IPS-NIHi7 (cell line): ENCODE results near the gene ALOX15B.

Experiments used
- DNase-seq: peaks from one replicate; pipeline ENCODE4 v3.0.0; 2012; ENCODE audit warnings: mixed read lengths; ENCODE audit errors: extremely low spot score

The ALOX15B gene

DNA sequence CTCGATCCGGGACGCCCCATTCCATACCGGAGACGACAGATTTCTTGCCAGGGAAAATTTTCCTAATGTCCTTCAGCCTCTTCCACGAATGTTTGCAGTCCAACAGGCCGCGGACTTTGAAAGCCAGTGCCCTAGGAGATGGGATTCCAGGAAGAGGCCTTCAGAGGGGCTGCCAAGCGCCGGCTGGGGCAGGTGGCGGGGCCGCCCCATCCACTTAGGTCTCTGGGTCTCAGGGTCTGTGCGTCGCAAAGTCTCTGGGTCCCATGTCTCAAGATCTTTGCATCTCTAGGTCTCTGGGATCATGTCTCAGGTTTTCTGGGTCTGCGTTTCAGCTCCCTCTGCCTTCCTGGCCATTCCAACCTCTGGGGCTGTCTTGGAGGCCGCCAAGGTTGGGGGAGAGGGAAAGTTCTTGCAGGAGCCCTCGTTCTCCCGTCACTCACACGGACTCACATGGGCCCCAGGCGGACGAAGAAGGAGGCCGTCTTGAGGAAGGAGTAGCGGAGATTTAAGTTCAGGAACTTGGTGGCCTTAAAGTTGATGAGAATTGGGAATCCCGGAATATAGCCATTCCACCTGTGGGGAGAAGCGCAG, 41.4 kb downstream of the ALOX15B start:
- DNase-seq: no peak

DNA sequence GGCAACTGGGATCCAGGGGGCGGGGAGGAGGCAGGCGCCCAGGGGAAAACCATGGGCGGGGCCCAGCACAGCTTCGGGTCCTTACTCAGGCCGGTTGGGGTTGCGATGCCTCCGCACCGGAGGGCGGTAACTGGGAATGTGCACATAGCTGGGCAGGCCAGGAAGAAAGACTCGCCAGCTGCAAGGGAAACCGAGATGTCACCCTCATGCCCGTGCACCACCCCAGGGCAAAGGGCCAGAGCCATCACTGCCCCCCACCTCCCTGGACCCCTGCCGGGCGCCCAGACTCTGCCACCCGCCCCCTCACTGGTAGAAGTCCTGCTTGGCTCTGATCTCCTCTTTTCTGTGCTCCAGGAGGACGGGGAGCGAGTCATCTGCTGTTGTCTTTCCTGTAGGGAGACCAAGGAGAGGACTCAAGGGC, 42.0 kb downstream of the ALOX15B start:
- no peak for DNase-seq

GRCh38 chr17:8081876-8082275, 43.0 kb downstream of the ALOX15B start:
- DNase-seq: no peak

GRCh38 chr17:8082292-8082691, 43.4 kb downstream of the ALOX15B start:
- DNase-seq: no peak

- no peak for DNase-seq
Observed at GRCh38 chr17:8084250-8084649, 45.4 kb downstream of the ALOX15B start.

- DNase-seq: no peak
Observed at GRCh38 chr17:8087075-8087951, 48.5 kb downstream of the ALOX15B start, which contains the start of gene ALOX12B. Gene ALOX12B (minus strand): TSS chr17:8087716. CDS start chr17:8087442, 274 bp downstream.

DNA sequence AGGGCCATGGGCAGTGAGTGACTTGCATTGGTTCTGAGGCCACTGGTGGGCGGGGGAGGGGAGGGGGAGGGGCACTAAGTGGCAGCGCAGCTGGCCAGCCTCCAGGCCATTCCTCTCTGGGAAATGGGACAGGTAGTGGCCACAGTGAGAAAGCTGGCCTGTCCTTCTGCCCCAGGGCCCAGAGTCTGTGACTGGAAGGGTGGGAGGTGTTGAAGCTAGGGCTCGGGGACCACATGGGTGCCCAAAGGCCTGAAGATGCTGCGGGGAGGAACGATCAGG, 49.0 kb downstream of the ALOX15B start:
- no peak for DNase-seq

- no peak for DNase-seq
Observed at GRCh38 chr17:8089728-8090127, 50.9 kb downstream of the ALOX15B start.

- no peak for DNase-seq
Observed at GRCh38 chr17:8091033-8091687, 52.3 kb downstream of the ALOX15B start.

- no peak for DNase-seq
Observed at GRCh38 chr17:8095361-8095760, 56.5 kb downstream of the ALOX15B start.

- DNase-seq: no peak
Observed at GRCh38 chr17:8096541-8096940, 57.7 kb downstream of the ALOX15B start.
